Suprapubic skin (tissue), 3 donors: ENCODE measurements around the gene TRPM2.

Experiments
- CTCF ChIP-seq, 2 donors: fragments of 200-600 bp in 1 of 2; fragments of 450-650 bp in 1 of 2; sonication (generic) in 1 of 2; IDR thresholded peaks; one replicate each; pipeline ENCODE4 v1.5.1; 2016 to 2019; ENCODE audit warnings: antibody characterized with exemption in 2 of 2, mild to moderate bottlenecking in 1 of 2, moderate library complexity in 1 of 2
- POLR2A ChIP-seq, 2 donors: fragments of 450-650 bp; IDR thresholded peaks; one replicate each; pipeline ENCODE4 v1.6.1; 2017; ENCODE audit warnings: antibody characterized with exemption in 2 of 2, mild to moderate bottlenecking in 2 of 2, moderate library complexity in 2 of 2

GRCh38 chr21:44382536-44382935, 29.1 kb downstream of the TRPM2 start:
- no peak for TF ChIP-seq CTCF (IDR thresholded peaks at IDR 0.05)
- no peak for TF ChIP-seq POLR2A (IDR thresholded peaks at IDR 0.05)
